Neural cell (in vitro differentiated cells): ENCODE results near the gene NOL9. TPM values are rescaled to one million over a fixed set of nuclear protein-coding genes. Genes with fewer than 3 reads are reported as not detected.

Experiments
- H2AFZ ChIP-seq: fragments of 200-600, 300-800 bp; sonication (generic), shearing (Covaris generic); 2 replicates; pipeline ENCODE4 v1.6.0; 2014; ENCODE audit warnings: low read depth, mild to moderate bottlenecking, antibody characterized with exemption, low read length, moderate library complexity
- H3F3A ChIP-seq: fragments of 200-600 bp; shearing (Covaris generic); 2 replicates; pipeline ENCODE4 v1.6.1; 2016; ENCODE audit warnings: mild to moderate bottlenecking, moderate library complexity, mixed read lengths, antibody characterized with exemption, low read length; ENCODE audit not compliant: insufficient read depth, poor library complexity, severe bottlenecking
- H3K27ac ChIP-seq: fragments of 200-600, 300-800 bp; sonication (generic), shearing (Covaris generic); 2 replicates; pipeline ENCODE4 v1.5.1; 2014; ENCODE audit warnings: mild to moderate bottlenecking, low read length, moderate library complexity
- H3K27me3 ChIP-seq: fragments of 300-800, 200-600 bp; sonication (generic), shearing (Covaris generic); 2 replicates; pipeline ENCODE4 v1.6.0; 2014; ENCODE audit warnings: mild to moderate bottlenecking, low read depth, low read length, moderate library complexity; ENCODE audit not compliant: insufficient read depth
- H3K36me3 ChIP-seq: fragments of 300-800, 200-600 bp; sonication (generic), shearing (Covaris generic); 2 replicates; pipeline ENCODE4 v1.5.1; 2014; ENCODE audit warnings: mild to moderate bottlenecking, antibody characterized with exemption, low read length, moderate library complexity; ENCODE audit not compliant: insufficient read depth
- H3K4me2 ChIP-seq: fragments of 300-800, 200-600 bp; sonication (generic), shearing (Covaris generic); 2 replicates; pipeline ENCODE4 v1.6.0; 2014; ENCODE audit warnings: mild to moderate bottlenecking, low read length
- H3K4me3 ChIP-seq: fragments of 300-800, 200-600 bp; sonication (generic), shearing (Covaris generic); 2 replicates; pipeline ENCODE4 v1.5.1; 2014; ENCODE audit warnings: mild to moderate bottlenecking, low read length, moderate library complexity
- H3K79me2 ChIP-seq: fragments of 200-600 bp; shearing (Covaris generic); replicated peaks from 2 replicates; pipeline ENCODE4 v1.6.0; 2014; ENCODE audit warnings: mild to moderate bottlenecking, low read length, moderate library complexity; ENCODE audit not compliant: insufficient read depth
- H3K9ac ChIP-seq: fragments of 300-800, 200-600 bp; sonication (generic), shearing (Covaris generic); 2 replicates; pipeline ENCODE4 v1.6.1; 2016; ENCODE audit warnings: mild to moderate bottlenecking, low read length, mixed read lengths
- H3K9me2 ChIP-seq: fragments of 200-600 bp; shearing (Covaris generic); 2 replicates; pipeline ENCODE4 v1.6.1; 2016; ENCODE audit warnings: mild to moderate bottlenecking, low read length, mixed read lengths; ENCODE audit not compliant: insufficient read depth
- H3K9me3 ChIP-seq: fragments of 200-600, 300-800 bp; sonication (generic), shearing (Covaris generic); 2 replicates; pipeline ENCODE4 v1.6.1; 2016; ENCODE audit warnings: mild to moderate bottlenecking, mixed run types, low read length, moderate library complexity, mixed read lengths
- H4K20me1 ChIP-seq: fragments of 200-600 bp; shearing (Covaris generic); 2 replicates; pipeline ENCODE4 v1.6.1; 2016; ENCODE audit warnings: mild to moderate bottlenecking, mixed run types; ENCODE audit not compliant: insufficient read depth
- CTCF ChIP-seq: fragments of 450-650 bp; IDR thresholded peaks from 2 replicates; pipeline ENCODE4 v1.5.1; 2014; ENCODE audit warnings: antibody characterized with exemption, mild to moderate bottlenecking, moderate library complexity; ENCODE audit not compliant: poor library complexity, severe bottlenecking
- EP300 ChIP-seq: fragments of 450-650 bp; conservative IDR thresholded peaks from 2 replicates; pipeline ENCODE4 v1.6.1; 2014; ENCODE audit warnings: antibody characterized with exemption, mild to moderate bottlenecking, moderate library complexity; ENCODE audit not compliant: poor library complexity, severe bottlenecking
- EZH2 ChIP-seq: fragments of 200-600, 300-800 bp; shearing (Covaris generic), sonication (generic); IDR thresholded peaks from 2 replicates; pipeline ENCODE4 v1.6.1; 2014; ENCODE audit warnings: antibody characterized with exemption, low read length, borderline replicate concordance, mild to moderate bottlenecking; ENCODE audit not compliant: insufficient read depth, poor library complexity, severe bottlenecking
- MXI1 ChIP-seq: fragments of 450-650 bp; conservative IDR thresholded peaks from 2 replicates; pipeline ENCODE4 v1.6.1; 2014; ENCODE audit warnings: antibody characterized with exemption, mild to moderate bottlenecking; ENCODE audit not compliant: poor library complexity, severe bottlenecking
- POLR2AphosphoS5 ChIP-seq: IDR thresholded peaks from 2 replicates; pipeline ENCODE4 v1.6.1; 2012
- RAD21 ChIP-seq: fragments of 450-650 bp; conservative IDR thresholded peaks from 2 replicates; pipeline ENCODE4 v1.6.1; 2014; ENCODE audit warnings: antibody characterized with exemption, mild to moderate bottlenecking, moderate library complexity
- REST ChIP-seq: IDR thresholded peaks from 2 replicates; pipeline ENCODE4 v1.6.1; 2012; ENCODE audit warnings: borderline replicate concordance
- SMC3 ChIP-seq: fragments of 450-650 bp; conservative IDR thresholded peaks from 2 replicates; pipeline ENCODE4 v1.6.1; 2014; ENCODE audit warnings: antibody characterized with exemption, mild to moderate bottlenecking, moderate library complexity; ENCODE audit not compliant: poor library complexity
- TAF1 ChIP-seq: IDR thresholded peaks from 2 replicates; pipeline ENCODE4 v1.6.1; 2012; ENCODE audit warnings: low read depth
- polyA plus RNA-seq: library from polyadenylated mRNA; depleted of rRNA; stranded (reverse); fragments of >200 nt; gene quantifications from 2 replicates; pipeline ENCODE4 v1.2.3, GENCODE V29; 2014

Gene NOL9
- polyA plus RNA-seq, 1 donor from 2014 or later: 30.7 TPM

DNA sequence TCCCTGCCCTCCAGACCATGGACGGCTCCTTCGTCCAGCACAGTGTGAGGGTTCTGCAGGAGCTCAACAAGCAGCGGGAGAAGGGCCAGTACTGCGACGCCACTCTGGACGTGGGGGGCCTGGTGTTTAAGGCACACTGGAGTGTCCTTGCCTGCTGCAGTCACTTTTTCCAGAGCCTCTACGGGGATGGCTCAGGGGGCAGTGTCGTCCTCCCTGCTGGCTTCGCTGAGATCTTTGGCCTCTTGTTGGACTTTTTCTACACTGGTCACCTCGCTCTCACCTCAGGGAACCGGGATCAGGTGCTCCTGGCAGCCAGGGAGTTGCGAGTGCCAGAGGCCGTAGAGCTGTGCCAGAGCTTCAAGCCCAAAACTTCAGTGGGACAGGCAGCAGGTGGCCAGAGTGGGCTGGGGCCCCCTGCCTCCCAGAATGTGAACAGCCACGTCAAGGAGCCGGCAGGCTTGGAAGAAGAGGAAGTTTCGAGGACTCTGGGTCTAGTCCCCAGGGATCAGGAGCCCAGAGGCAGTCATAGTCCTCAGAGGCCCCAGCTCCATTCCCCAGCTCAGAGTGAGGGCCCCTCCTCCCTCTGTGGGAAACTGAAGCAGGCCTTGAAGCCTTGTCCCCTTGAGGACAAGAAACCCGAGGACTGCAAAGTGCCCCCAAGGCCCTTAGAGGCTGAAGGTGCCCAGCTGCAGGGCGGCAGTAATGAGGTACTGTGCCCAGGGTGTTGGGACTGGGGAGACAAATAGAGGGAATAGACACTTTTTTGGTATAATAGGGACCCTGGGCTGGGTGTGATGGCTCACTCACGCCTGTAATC is 26.5 kb upstream of the NOL9 start:
- Histone ChIP-seq H3K9me2 (no peaks in the 10 kb centered on the region), H3K4me3 (peak overlapping the region; percentile 97), H3K79me2 (peaks cover 17% of the 10 kb centered on the region), H3K9ac (peak overlapping the region; percentile 90), H3K36me3 (no peaks in the 10 kb centered on the region), H3K9me3 (no peaks in the 10 kb centered on the region), H3K27me3 (no peaks in the 10 kb centered on the region), H2AFZ (no peak overlapping the region), H3K4me2 (peak overlapping the region; percentile 79), H3K27ac (peak overlapping the region; percentile 90), H4K20me1 (no peaks in the 10 kb centered on the region), H3F3A (no peaks in the 10 kb centered on the region)
- TF ChIP-seq REST (no peak), SMC3 (no peak), MXI1 (no peak), CTCF (no peak), RAD21 (no peak), TAF1 (no peak), POLR2AphosphoS5 (no peak), EP300 (no peak), EZH2 (no peak)

- TF ChIP-seq EP300: no peak
- TF ChIP-seq MXI1: peak; percentile 60
- Histone ChIP-seq H3K79me2 (peaks cover 17% of the 10 kb centered on the region), H3K36me3 (no peaks in the 10 kb centered on the region), H3K9me3 (no peaks in the 10 kb centered on the region), H3K4me3 (peak overlapping the region; percentile 97), H3K27me3 (no peaks in the 10 kb centered on the region), H3F3A (no peaks in the 10 kb centered on the region), H3K4me2 (peak overlapping the region; percentile 79), H2AFZ (peak overlapping the region; percentile 91), H3K9me2 (no peaks in the 10 kb centered on the region), H3K9ac (peak overlapping the region; percentile 90), H4K20me1 (no peaks in the 10 kb centered on the region), H3K27ac (peak overlapping the region; percentile 90)
Observed at GRCh38 chr1:6580119-6580592, 25.8 kb upstream of the NOL9 start.
